Stimulated activated naive CD8-positive, alpha-beta T cell treated with anti-CD3 and anti-CD28 coated beads, Interleukin-15, Interleukin-2, amounts not matched to agents 100 ng/mL and 50 ng/mL, for 24 hours (primary cell): Measurements from ENCODE around the gene AGAP1.
A peak's percentile ranks its signal among the peaks of the same experiment; 100 is the strongest.

ENCODE experiments used
- H3K27ac Mint-ChIP-seq: one replicate; pipeline ENCODE4 v1.8.0; 2021; ENCODE audit warnings: mild to moderate bottlenecking, mixed read lengths
- H3K27me3 Mint-ChIP-seq: one replicate; pipeline ENCODE4 v1.8.0; 2021; ENCODE audit warnings: mixed read lengths
- H3K36me3 Mint-ChIP-seq: one replicate; pipeline ENCODE4 v1.8.0; 2021; ENCODE audit warnings: low read depth, mixed read lengths
- H3K4me1 Mint-ChIP-seq: one replicate; pipeline ENCODE4 v1.8.0; 2021; ENCODE audit warnings: low read depth, mixed read lengths
- H3K4me3 Mint-ChIP-seq: one replicate; pipeline ENCODE4 v1.8.0; 2021; ENCODE audit warnings: mild to moderate bottlenecking, mixed read lengths
- H3K9me3 Mint-ChIP-seq: one replicate; pipeline ENCODE4 v1.8.0; 2021; ENCODE audit warnings: mixed read lengths

Gene AGAP1

GRCh38 chr2:235647877-235648276 lies 154.0 kb downstream of the AGAP1 start:
- Mint-ChIP-seq H3K4me1 (no peaks in the 10 kb centered on the region), H3K9me3 (no peaks in the 10 kb centered on the region), H3K27me3 (peaks cover 21% of the 10 kb centered on the region), H3K4me3 (no peak overlapping the region), H3K27ac (no peak overlapping the region), H3K36me3 (no peaks in the 10 kb centered on the region)

- Mint-ChIP-seq H3K4me1 (no peaks in the 10 kb centered on the region), H3K9me3 (no peaks in the 10 kb centered on the region), H3K27me3 (peaks cover 21% of the 10 kb centered on the region), H3K27ac (no peak overlapping the region), H3K4me3 (no peak overlapping the region), H3K36me3 (no peaks in the 10 kb centered on the region)
These were observed 155.6 kb downstream of the AGAP1 start for GRCh38 chr2:235649418-235649817.

GRCh38 chr2:235651643-235652042 lies 157.8 kb downstream of the AGAP1 start:
- Mint-ChIP-seq H3K36me3 (no peaks in the 10 kb centered on the region), H3K27me3 (peaks cover 31% of the 10 kb centered on the region), H3K9me3 (no peaks in the 10 kb centered on the region), H3K4me1 (no peaks in the 10 kb centered on the region), H3K4me3 (no peak overlapping the region), H3K27ac (no peak overlapping the region)

- Mint-ChIP-seq H3K27me3 (peaks cover 45% of the 10 kb centered on the region), H3K4me3 (no peak overlapping the region), H3K27ac (no peak overlapping the region), H3K9me3 (no peaks in the 10 kb centered on the region), H3K4me1 (no peaks in the 10 kb centered on the region), H3K36me3 (no peaks in the 10 kb centered on the region)
These were observed 160.4 kb downstream of the AGAP1 start for GRCh38 chr2:235654103-235654813.

GRCh38 chr2:235658351-235659174 lies 164.7 kb downstream of the AGAP1 start:
- H3K27ac Mint-ChIP-seq: no peak overlapping the region
- H3K9me3 Mint-ChIP-seq: no peaks in the 10 kb centered on the region
- H3K4me3 Mint-ChIP-seq: no peak overlapping the region
- peaks cover 71% of the 10 kb centered on the region for H3K27me3 Mint-ChIP-seq
- no peaks in the 10 kb centered on the region for H3K36me3 Mint-ChIP-seq
- no peaks in the 10 kb centered on the region for H3K4me1 Mint-ChIP-seq

GRCh38 chr2:235659767-235660322 lies 166.0 kb downstream of the AGAP1 start:
- no peak overlapping the region for H3K4me3 Mint-ChIP-seq
- peaks cover 77% of the 10 kb centered on the region for H3K27me3 Mint-ChIP-seq
- H3K27ac Mint-ChIP-seq: no peak overlapping the region
- H3K36me3 Mint-ChIP-seq: no peaks in the 10 kb centered on the region
- no peaks in the 10 kb centered on the region for H3K4me1 Mint-ChIP-seq
- H3K9me3 Mint-ChIP-seq: no peaks in the 10 kb centered on the region

- peak overlapping the region; percentile 13 for H3K27ac Mint-ChIP-seq
- no peaks in the 10 kb centered on the region for H3K36me3 Mint-ChIP-seq
- no peaks in the 10 kb centered on the region for H3K4me1 Mint-ChIP-seq
- no peak overlapping the region for H3K4me3 Mint-ChIP-seq
- H3K9me3 Mint-ChIP-seq: no peaks in the 10 kb centered on the region
- peaks cover 78% of the 10 kb centered on the region for H3K27me3 Mint-ChIP-seq
These were observed 166.7 kb downstream of the AGAP1 start for GRCh38 chr2:235660484-235661082.

GRCh38 chr2:235661167-235661937 lies 167.5 kb downstream of the AGAP1 start:
- H3K4me1 Mint-ChIP-seq: no peaks in the 10 kb centered on the region
- H3K36me3 Mint-ChIP-seq: no peaks in the 10 kb centered on the region
- peaks cover 78% of the 10 kb centered on the region for H3K27me3 Mint-ChIP-seq
- no peaks in the 10 kb centered on the region for H3K9me3 Mint-ChIP-seq
- no peak overlapping the region for H3K4me3 Mint-ChIP-seq
- no peak overlapping the region for H3K27ac Mint-ChIP-seq

GRCh38 chr2:235661952-235662351 lies 168.1 kb downstream of the AGAP1 start:
- Mint-ChIP-seq H3K27ac (no peak overlapping the region), H3K4me1 (no peaks in the 10 kb centered on the region), H3K4me3 (no peak overlapping the region), H3K27me3 (peaks cover 81% of the 10 kb centered on the region), H3K36me3 (no peaks in the 10 kb centered on the region), H3K9me3 (no peaks in the 10 kb centered on the region)

- Mint-ChIP-seq H3K4me3 (no peak overlapping the region), H3K4me1 (peaks cover 2% of the 10 kb centered on the region), H3K9me3 (no peaks in the 10 kb centered on the region), H3K27ac (no peak overlapping the region), H3K27me3 (peaks cover 78% of the 10 kb centered on the region), H3K36me3 (no peaks in the 10 kb centered on the region)
These were observed 170.0 kb downstream of the AGAP1 start for GRCh38 chr2:235663875-235664274.

- no peak overlapping the region for H3K4me3 Mint-ChIP-seq
- H3K4me1 Mint-ChIP-seq: peaks cover 5% of the 10 kb centered on the region
- no peaks in the 10 kb centered on the region for H3K9me3 Mint-ChIP-seq
- no peaks in the 10 kb centered on the region for H3K36me3 Mint-ChIP-seq
- peaks cover 64% of the 10 kb centered on the region for H3K27me3 Mint-ChIP-seq
- no peak overlapping the region for H3K27ac Mint-ChIP-seq
These were observed 171.9 kb downstream of the AGAP1 start for GRCh38 chr2:235665661-235666212.

GRCh38 chr2:235666213-235666781 lies 172.5 kb downstream of the AGAP1 start:
- Mint-ChIP-seq H3K4me3 (no peak overlapping the region), H3K27ac (no peak overlapping the region), H3K9me3 (no peaks in the 10 kb centered on the region), H3K4me1 (peaks cover 5% of the 10 kb centered on the region), H3K36me3 (no peaks in the 10 kb centered on the region), H3K27me3 (peaks cover 59% of the 10 kb centered on the region)

- H3K27me3 Mint-ChIP-seq: peaks cover 57% of the 10 kb centered on the region
- H3K36me3 Mint-ChIP-seq: no peaks in the 10 kb centered on the region
- peak overlapping the region; percentile 37 for H3K4me3 Mint-ChIP-seq
- H3K27ac Mint-ChIP-seq: no peak overlapping the region
- no peaks in the 10 kb centered on the region for H3K9me3 Mint-ChIP-seq
- H3K4me1 Mint-ChIP-seq: peaks cover 8% of the 10 kb centered on the region
These were observed 174.9 kb downstream of the AGAP1 start for GRCh38 chr2:235668782-235669181.

- H3K9me3 Mint-ChIP-seq: no peaks in the 10 kb centered on the region
- no peak overlapping the region for H3K27ac Mint-ChIP-seq
- peak overlapping the region; percentile 37 for H3K4me3 Mint-ChIP-seq
- peaks cover 58% of the 10 kb centered on the region for H3K27me3 Mint-ChIP-seq
- peaks cover 8% of the 10 kb centered on the region for H3K4me1 Mint-ChIP-seq
- H3K36me3 Mint-ChIP-seq: no peaks in the 10 kb centered on the region
These were observed 175.5 kb downstream of the AGAP1 start for GRCh38 chr2:235669269-235669831.
